Activated CD8-positive, alpha-beta T cell treated with anti-CD3 and anti-CD28 coated beads for 36 hours (primary cell): ENCODE results near the gene ZFP1. TPM values are rescaled to one million over a fixed set of nuclear protein-coding genes. Genes with fewer than 3 reads are reported as not detected.

Experiments
- ATAC-seq: fragments of 200-7000 bp; cut with Tn5 transposase; one replicate; pipeline ENCODE4 v1.10.0; 2021; ENCODE audit warnings: mild to moderate bottlenecking, moderate library complexity
- CTCF ChIA-PET: fragments of 350-600 bp; sonication (Branson Sonifier 250); formaldehyde crosslinking; loops from one replicate; lab custom pipeline; 2021; ENCODE audit warnings: antibody characterized with exemption; lab: Charles Lee
- POLR2A ChIA-PET: fragments of 350-600 bp; sonication (Branson Sonifier 250); formaldehyde crosslinking; loops from one replicate; lab custom pipeline; 2021; ENCODE audit warnings: antibody characterized with exemption; lab: Charles Lee
- DNase-seq: peaks from one replicate; pipeline ENCODE4 v3.0.0-alpha.2; 2020
- H3K27ac Mint-ChIP-seq: one replicate; pipeline ENCODE4 v1.8.0; 2021; ENCODE audit warnings: mild to moderate bottlenecking, mixed read lengths
- H3K27me3 Mint-ChIP-seq: one replicate; pipeline ENCODE4 v1.8.0; 2021; ENCODE audit warnings: mixed read lengths
- H3K36me3 Mint-ChIP-seq: one replicate; pipeline ENCODE4 v1.8.0; 2021; ENCODE audit warnings: low read depth, mixed read lengths
- H3K4me1 Mint-ChIP-seq: one replicate; pipeline ENCODE4 v1.8.0; 2021; ENCODE audit warnings: low read depth, mixed read lengths
- H3K4me3 Mint-ChIP-seq: one replicate; pipeline ENCODE4 v1.8.0; 2021; ENCODE audit warnings: mild to moderate bottlenecking, moderate library complexity, mixed read lengths
- H3K9me3 Mint-ChIP-seq: one replicate; pipeline ENCODE4 v1.8.0; 2021; ENCODE audit warnings: mixed read lengths
- intact Hi-C: fragments of 100-400 bp; cut with micrococcal nuclease; formaldehyde crosslinking; loops from one replicate; pipeline ENCODE4 v1.10.0; 2022
- total RNA-seq, 2 experiments: library from RNA; stranded (reverse); gene quantifications; one replicate each; pipeline ENCODE4 v1.2.3, GENCODE V29; 2021
- TF ChIP-seq, protein P1 (sequence below): fragments of 200-600 bp; IDR thresholded peaks from one replicate; pipeline ENCODE4 v1.8.0; 2022; ENCODE audit warnings: antibody characterized with exemption, mild to moderate bottlenecking

Gene ZFP1
- total RNA-seq, 2 experiments from 2014 or later: 19.8 to 23.9 TPM

GRCh38 chr16:75152635-75153034, 4.3 kb downstream of the ZFP1 start:
- Mint-ChIP-seq H3K9me3 (peaks cover 24% of the 10 kb centered on the region), H3K36me3 (peaks cover 56% of the 10 kb centered on the region), H3K27me3 (no peaks in the 10 kb centered on the region), H3K4me1 (peaks cover 35% of the 10 kb centered on the region), H3K4me3 (no peak overlapping the region), H3K27ac (peak overlapping the region; percentile 68)
- ATAC-seq (no peak), DNase-seq (no peak)
- CTCF ChIA-PET: no interaction called here
- TF ChIP-seq, protein P1, sequence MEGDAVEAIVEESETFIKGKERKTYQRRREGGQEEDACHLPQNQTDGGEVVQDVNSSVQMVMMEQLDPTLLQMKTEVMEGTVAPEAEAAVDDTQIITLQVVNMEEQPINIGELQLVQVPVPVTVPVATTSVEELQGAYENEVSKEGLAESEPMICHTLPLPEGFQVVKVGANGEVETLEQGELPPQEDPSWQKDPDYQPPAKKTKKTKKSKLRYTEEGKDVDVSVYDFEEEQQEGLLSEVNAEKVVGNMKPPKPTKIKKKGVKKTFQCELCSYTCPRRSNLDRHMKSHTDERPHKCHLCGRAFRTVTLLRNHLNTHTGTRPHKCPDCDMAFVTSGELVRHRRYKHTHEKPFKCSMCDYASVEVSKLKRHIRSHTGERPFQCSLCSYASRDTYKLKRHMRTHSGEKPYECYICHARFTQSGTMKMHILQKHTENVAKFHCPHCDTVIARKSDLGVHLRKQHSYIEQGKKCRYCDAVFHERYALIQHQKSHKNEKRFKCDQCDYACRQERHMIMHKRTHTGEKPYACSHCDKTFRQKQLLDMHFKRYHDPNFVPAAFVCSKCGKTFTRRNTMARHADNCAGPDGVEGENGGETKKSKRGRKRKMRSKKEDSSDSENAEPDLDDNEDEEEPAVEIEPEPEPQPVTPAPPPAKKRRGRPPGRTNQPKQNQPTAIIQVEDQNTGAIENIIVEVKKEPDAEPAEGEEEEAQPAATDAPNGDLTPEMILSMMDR: no peak
- POLR2A ChIA-PET: no interaction called here
- intact Hi-C loops: loop anchor here (2.0 kb wide), 1 partner anchor 32 kb away; no protein-coding TSS in a partner anchor

DNA sequence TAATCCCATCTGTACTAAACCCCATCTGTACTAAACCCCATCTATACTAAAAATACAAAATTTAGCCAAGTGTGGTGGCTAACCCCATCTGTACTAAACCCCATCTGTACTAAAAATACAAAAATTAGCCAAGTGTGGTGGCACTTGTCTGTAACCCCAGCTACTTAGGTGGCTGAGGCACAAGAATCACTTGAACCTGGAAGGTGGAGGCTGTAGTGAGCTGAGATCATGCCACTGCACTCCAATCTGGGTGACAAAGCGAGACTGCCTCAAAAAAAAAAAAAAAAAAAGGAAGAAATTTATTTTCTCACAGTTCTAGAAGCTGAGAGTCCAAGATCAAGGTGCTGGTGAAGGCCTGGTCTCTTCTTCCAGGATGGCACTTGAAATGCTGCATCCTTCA, 12.1 kb downstream of the ZFP1 start:
- DNase-seq (no peak), ATAC-seq (no peak)
- ChIA-PET CTCF (no interaction called here), POLR2A (interaction anchor here (1.3 kb wide), 1 partner anchor 10 kb away, joined by 4 read pairs; no protein-coding TSS in a partner anchor)
- H3K9me3 Mint-ChIP-seq: peaks cover 7% of the 10 kb centered on the region
- peaks cover 59% of the 10 kb centered on the region for H3K36me3 Mint-ChIP-seq
- intact Hi-C loops: no loop called here
- no peak overlapping the region for H3K4me3 Mint-ChIP-seq
- H3K27ac Mint-ChIP-seq: no peak overlapping the region
- H3K27me3 Mint-ChIP-seq: no peaks in the 10 kb centered on the region
- H3K4me1 Mint-ChIP-seq: peaks cover 2% of the 10 kb centered on the region
- TF ChIP-seq, protein P1: no peak

DNA sequence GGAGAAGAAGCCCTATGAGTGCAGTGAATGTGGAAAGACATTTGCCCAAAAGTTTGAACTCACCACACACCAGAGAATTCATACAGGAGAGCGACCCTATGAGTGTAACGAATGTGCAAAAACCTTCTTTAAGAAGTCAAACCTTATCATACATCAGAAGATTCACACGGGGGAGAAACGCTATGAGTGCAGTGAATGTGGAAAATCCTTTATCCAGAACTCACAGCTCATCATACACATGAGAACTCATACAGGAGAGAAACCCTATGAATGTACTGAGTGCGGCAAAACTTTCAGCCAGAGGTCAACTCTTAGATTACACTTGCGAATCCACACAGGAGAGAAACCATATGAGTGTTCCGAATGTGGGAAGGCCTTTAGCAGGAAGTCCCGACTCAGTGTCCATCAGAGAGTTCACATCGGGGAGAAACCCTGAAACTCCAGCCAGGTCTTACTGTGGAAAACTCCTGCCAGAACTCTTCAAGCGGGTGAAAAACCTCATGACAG, 21.6 kb downstream of the ZFP1 start:
- Mint-ChIP-seq H3K27ac (no peak overlapping the region), H3K9me3 (peaks cover 61% of the 10 kb centered on the region), H3K27me3 (no peaks in the 10 kb centered on the region), H3K36me3 (peaks cover 78% of the 10 kb centered on the region), H3K4me1 (no peaks in the 10 kb centered on the region), H3K4me3 (no peak overlapping the region)
- no peak for DNase-seq
- ChIA-PET CTCF (interaction anchor here (0.6 to 1.0 kb wide), 2 partner anchors 30 to 348 kb away, joined by 3 read pairs; no protein-coding TSS in a partner anchor), POLR2A (no interaction called here)
- intact Hi-C loops: no loop called here
- ATAC-seq: no peak
- TF ChIP-seq, protein P1: no peak

GRCh38 chr16:75172578-75172977, 24.3 kb downstream of the ZFP1 start:
- ChIA-PET CTCF (interaction anchor here (1.0 kb wide), 1 partner anchor 27 kb away, joined by 5 read pairs; no protein-coding TSS in a partner anchor), POLR2A (no interaction called here)
- no peak overlapping the region for H3K27ac Mint-ChIP-seq
- H3K4me3 Mint-ChIP-seq: no peak overlapping the region
- no peaks in the 10 kb centered on the region for H3K27me3 Mint-ChIP-seq
- ATAC-seq: no peak
- TF ChIP-seq, protein P1: no peak
- peaks cover 52% of the 10 kb centered on the region for H3K36me3 Mint-ChIP-seq
- no peaks in the 10 kb centered on the region for H3K4me1 Mint-ChIP-seq
- intact Hi-C loops: no loop called here
- DNase-seq: no peak
- peaks cover 70% of the 10 kb centered on the region for H3K9me3 Mint-ChIP-seq

- ChIA-PET CTCF (interaction anchor here (0.6 kb wide), 1 partner anchor 24 kb away, joined by 3 read pairs; no protein-coding TSS in a partner anchor), POLR2A (no interaction called here)
- Mint-ChIP-seq H3K9me3 (peaks cover 60% of the 10 kb centered on the region), H3K36me3 (peaks cover 27% of the 10 kb centered on the region), H3K4me1 (no peaks in the 10 kb centered on the region), H3K27ac (no peak overlapping the region), H3K27me3 (peaks cover 1% of the 10 kb centered on the region), H3K4me3 (no peak overlapping the region)
- ATAC-seq (no peak), DNase-seq (no peak)
- intact Hi-C loops: no loop called here
- TF ChIP-seq, protein P1: no peak
Measured at GRCh38 chr16:75175074-75175473, 26.8 kb downstream of the ZFP1 start.
